ENCODE measurements around the gene MMS22L.

GRCh38 chr6:97198046-97198565 is 84.9 kb downstream of the MMS22L start:
- TF ChIP-seq CTCF (IDR thresholded peaks at IDR 0.05) (no peak), POLR2A (IDR thresholded peaks at IDR 0.05) (no peak)

All from Peyer's patch (tissue), 4 donors.